MM.1S (cell line): ENCODE data around the gene SRSF11.
"Not testable (repeated sequence)": the region's sequence is repeated elsewhere in the genome, so short reads cannot be mapped to it uniquely, and the experiment has no call there.

Experiments
- DNase-seq: peaks from one replicate; pipeline ENCODE4 v3.0.0-alpha.2; 2015
- H2AFZ ChIP-seq: fragments of 300-600 bp; sonication (generic); 2 replicates; pipeline ENCODE4 v1.6.0; 2016; ENCODE audit warnings: antibody characterized with exemption, low read length
- H3F3A ChIP-seq: fragments of 300-600 bp; sonication (generic); 2 replicates; pipeline ENCODE4 v1.6.1; 2016; ENCODE audit warnings: mild to moderate bottlenecking, antibody characterized with exemption, low read length, moderate library complexity, mixed read lengths; ENCODE audit not compliant: insufficient read depth
- H3K27ac ChIP-seq: fragments of 300-600 bp; sonication (generic); 2 replicates; pipeline ENCODE4 v1.5.1; 2016; ENCODE audit warnings: mild to moderate bottlenecking, low read length
- H3K27me3 ChIP-seq: fragments of 300-600 bp; sonication (generic); replicated peaks from 2 replicates; pipeline ENCODE4 v1.6.0; 2016; ENCODE audit warnings: low read length; ENCODE audit not compliant: insufficient read depth
- H3K36me3 ChIP-seq: fragments of 300-600 bp; sonication (generic); replicated peaks from 2 replicates; pipeline ENCODE4 v1.6.1; 2016; ENCODE audit warnings: mild to moderate bottlenecking, low read length, mixed read lengths; ENCODE audit not compliant: insufficient read depth
- H3K4me1 ChIP-seq: fragments of 300-600 bp; sonication (generic); 2 replicates; pipeline ENCODE4 v1.6.1; 2016; ENCODE audit warnings: low read length, mixed read lengths
- H3K4me2 ChIP-seq: fragments of 300-600 bp; sonication (generic); 2 replicates; pipeline ENCODE4 v1.6.0; 2016; ENCODE audit warnings: low read depth, low read length
- H3K4me3 ChIP-seq: fragments of 300-600 bp; sonication (generic); 2 replicates; pipeline ENCODE4 v1.5.1; 2016; ENCODE audit warnings: low read length, mixed read lengths
- H3K79me2 ChIP-seq: fragments of 300-600 bp; sonication (generic); 2 replicates; pipeline ENCODE4 v1.6.1; 2016; ENCODE audit warnings: mixed run types, low read length, mixed read lengths
- H3K9ac ChIP-seq: fragments of 300-600 bp; sonication (generic); 2 replicates; pipeline ENCODE4 v1.6.1; 2016; ENCODE audit warnings: low read length, mixed read lengths
- H3K9me2 ChIP-seq: fragments of 300-600 bp; sonication (generic); replicated peaks from 2 replicates; pipeline ENCODE4 v1.6.1; 2016; ENCODE audit warnings: mild to moderate bottlenecking, low read length, mixed read lengths; ENCODE audit not compliant: insufficient read depth
- H3K9me3 ChIP-seq: fragments of 300-600 bp; sonication (generic); replicated peaks from 2 replicates; pipeline ENCODE4 v1.6.1; 2016; ENCODE audit warnings: mild to moderate bottlenecking, low read length, mixed read lengths; ENCODE audit not compliant: insufficient read depth
- H4K20me1 ChIP-seq: fragments of 300-600 bp; sonication (generic); 2 replicates; pipeline ENCODE4 v1.6.1; 2016; ENCODE audit warnings: mild to moderate bottlenecking, low read length, moderate library complexity, mixed read lengths; ENCODE audit not compliant: insufficient read depth
- CTCF ChIP-seq: fragments of 300-600 bp; sonication (generic); IDR thresholded peaks from 2 replicates; pipeline ENCODE4 v1.5.1; 2016; ENCODE audit warnings: antibody characterized with exemption, low read length, mixed read lengths
- EZH2 ChIP-seq: fragments of 300-600 bp; sonication (generic); optimal IDR thresholded peaks from 2 replicates; pipeline ENCODE3; 2017; ENCODE audit warnings: low read depth, mild to moderate bottlenecking, antibody characterized with exemption, low read length, mixed read lengths
- EZH2phosphoT487 ChIP-seq: fragments of 300-600 bp; sonication (generic); IDR thresholded peaks from 2 replicates; pipeline ENCODE4 v1.6.1; 2018; ENCODE audit warnings: antibody characterized with exemption, low read length

SRSF11 gene

GRCh38 chr1:70190180-70190579, 31.0 kb upstream of the SRSF11 start:
- Histone ChIP-seq H3K9me3 (no peaks in the 10 kb centered on the region), H3F3A (no peaks in the 10 kb centered on the region), H4K20me1 (no peaks in the 10 kb centered on the region), H3K27me3 (no peaks in the 10 kb centered on the region), H3K4me2 (no peak overlapping the region), H3K9me2 (no peaks in the 10 kb centered on the region), H3K36me3 (no peaks in the 10 kb centered on the region), H3K27ac (no peak overlapping the region), H3K79me2 (peaks cover 44% of the 10 kb centered on the region), H2AFZ (no peak overlapping the region), H3K9ac (no peak overlapping the region), H3K4me1 (no peaks in the 10 kb centered on the region), H3K4me3 (no peak overlapping the region)
- no peak for DNase-seq
- TF ChIP-seq CTCF (no peak), EZH2 (no peak), EZH2phosphoT487 (no peak)

GRCh38 chr1:70192446-70192845, 28.7 kb upstream of the SRSF11 start:
- not testable (repeated sequence) for H3K9me2 ChIP-seq, DNase-seq, H3K4me2 ChIP-seq, H3F3A ChIP-seq, H3K4me3 ChIP-seq, H3K9ac ChIP-seq, H3K4me1 ChIP-seq, H3K9me3 ChIP-seq, H3K27me3 ChIP-seq, H3K27ac ChIP-seq, H2AFZ ChIP-seq, H3K36me3 ChIP-seq, H4K20me1 ChIP-seq
- H3K79me2 ChIP-seq: peaks cover 62% of the 10 kb centered on the region

- Histone ChIP-seq H3K4me2 (no peak overlapping the region), H3K27me3 (no peaks in the 10 kb centered on the region), H3K4me3 (no peak overlapping the region), H3K27ac (no peak overlapping the region), H3K79me2 (peaks cover 83% of the 10 kb centered on the region), H3K9me3 (no peaks in the 10 kb centered on the region), H3F3A (no peaks in the 10 kb centered on the region), H3K9me2 (no peaks in the 10 kb centered on the region), H3K36me3 (no peaks in the 10 kb centered on the region), H2AFZ (no peak overlapping the region), H3K9ac (no peak overlapping the region), H4K20me1 (no peaks in the 10 kb centered on the region), H3K4me1 (no peaks in the 10 kb centered on the region)
- no peak for TF ChIP-seq EZH2
- TF ChIP-seq EZH2phosphoT487: no peak
- no peak for TF ChIP-seq CTCF
- no peak for DNase-seq
Observed at GRCh38 chr1:70194601-70195000, 26.6 kb upstream of the SRSF11 start.

GRCh38 chr1:70195342-70195741, 25.8 kb upstream of the SRSF11 start:
- Histone ChIP-seq H4K20me1 (no peaks in the 10 kb centered on the region), H3K9me3 (no peaks in the 10 kb centered on the region), H3K4me1 (no peaks in the 10 kb centered on the region), H3K4me3 (no peak overlapping the region), H3K4me2 (no peak overlapping the region), H3K9ac (no peak overlapping the region), H3K9me2 (no peaks in the 10 kb centered on the region), H2AFZ (no peak overlapping the region), H3F3A (no peaks in the 10 kb centered on the region), H3K27ac (no peak overlapping the region), H3K27me3 (no peaks in the 10 kb centered on the region), H3K79me2 (peaks cover 86% of the 10 kb centered on the region), H3K36me3 (no peaks in the 10 kb centered on the region)
- TF ChIP-seq EZH2phosphoT487 (no peak), EZH2 (no peak), CTCF (no peak)
- DNase-seq: no peak
